Skeletal muscle satellite cell (primary cell): ENCODE measurements around the gene LYL1. TPM values are rescaled to one million over a fixed set of nuclear protein-coding genes. Genes with fewer than 3 reads are reported as not detected.
"Not testable (repeated sequence)": the region's sequence is repeated elsewhere in the genome, so short reads cannot be mapped to it uniquely, and the experiment has no call there.

Source experiments
- H3K27me3 ChIP-seq: 2 replicates; pipeline ENCODE4 v1.7.0; 2013; ENCODE audit warnings: low read length; ENCODE audit not compliant: control insufficient read depth, insufficient read depth
- H3K36me3 ChIP-seq: 2 replicates; pipeline ENCODE4 v1.7.0; 2013; ENCODE audit warnings: mild to moderate bottlenecking, control low read depth, low read length; ENCODE audit not compliant: insufficient read depth
- H3K4me1 ChIP-seq: 2 replicates; pipeline ENCODE4 v1.7.0; 2013; ENCODE audit warnings: low read length; ENCODE audit not compliant: control insufficient read depth, insufficient read depth
- H3K4me2 ChIP-seq: 2 replicates; pipeline ENCODE4 v1.7.0; 2013; ENCODE audit warnings: mild to moderate bottlenecking, low read length
- H3K4me3 ChIP-seq: 2 replicates; pipeline ENCODE4 v1.7.0; 2013; ENCODE audit warnings: low read length
- H3K9ac ChIP-seq: 2 replicates; pipeline ENCODE4 v1.7.0; 2013; ENCODE audit warnings: mild to moderate bottlenecking, low read depth, low read length, moderate library complexity
- H3K9me3 ChIP-seq: replicated peaks from 2 replicates; pipeline ENCODE4 v1.7.0; 2013; ENCODE audit warnings: mild to moderate bottlenecking, control low read depth, low read length
- total RNA-seq: library from RNA; depleted of rRNA; stranded (reverse); fragments of >200 nt; gene quantifications from 2 replicates; pipeline ENCODE4 v1.2.3, GENCODE V29; 2012; rRNA removed

LYL1 gene
- 1.0 and 1.1 TPM in 2 replicates for total RNA-seq

GRCh38 chr19:13102666-13103580 is at the start of gene LYL1:
Gene LYL1, minus strand, starts transcription at chr19:13102858. Its CDS starts 1,687 bp downstream, at chr19:13101171.
- H3K9me3 ChIP-seq: no peaks in the 10 kb centered on the region
- peaks cover 14% of the 10 kb centered on the region for H3K36me3 ChIP-seq
- H3K9ac ChIP-seq: peak within 1 kb of the TSS; percentile 72
- H3K4me3 ChIP-seq: peak within 1 kb of the TSS; percentile 34
- peaks cover 12% of the 10 kb centered on the region for H3K4me1 ChIP-seq
- no peaks in the 10 kb centered on the region for H3K27me3 ChIP-seq
- H3K4me2 ChIP-seq: peak within 1 kb of the TSS; percentile 65

DNA sequence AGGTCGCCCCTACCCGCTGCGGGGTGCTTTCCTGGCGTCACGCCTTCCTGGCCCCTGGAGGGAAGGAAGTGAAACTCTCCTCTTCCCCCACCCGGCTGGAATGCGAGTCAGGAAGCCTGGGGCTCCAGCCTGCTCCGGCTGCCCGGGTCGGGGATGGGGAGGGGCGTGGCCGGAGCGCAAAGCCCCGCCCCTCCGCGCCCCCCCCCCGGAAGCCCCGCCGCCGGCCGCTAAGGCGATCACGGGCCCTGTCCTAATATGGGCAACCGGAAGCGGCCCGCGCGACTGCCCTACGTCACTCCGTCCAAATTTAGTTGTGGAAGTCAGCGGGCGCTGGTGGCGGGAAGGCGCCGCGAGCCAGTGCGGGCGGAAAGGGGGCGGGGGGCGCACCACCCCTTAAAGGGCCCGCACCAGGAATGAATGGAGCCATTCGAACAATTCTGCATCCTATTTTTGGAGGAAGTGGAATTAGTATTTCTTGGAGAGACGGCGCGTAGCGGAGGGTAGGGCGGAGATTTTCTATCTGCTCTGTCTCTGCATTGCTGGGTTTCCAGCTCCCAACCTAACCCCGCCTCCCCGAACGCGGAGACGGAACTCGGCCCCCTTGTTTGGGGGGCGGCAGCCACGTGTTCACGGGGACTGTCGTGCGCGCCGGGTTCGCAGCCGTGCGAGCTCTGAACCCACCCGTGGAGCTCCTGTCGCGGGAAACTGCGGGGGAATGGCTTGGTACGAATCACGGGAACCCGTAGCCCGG is 49.1 kb upstream of the LYL1 start:
- peak overlapping the region; percentile 100 for H3K9ac ChIP-seq
- H3K27me3 ChIP-seq: no peaks in the 10 kb centered on the region
- peaks cover 17% of the 10 kb centered on the region for H3K36me3 ChIP-seq
- H3K4me2 ChIP-seq: peak overlapping the region; percentile 99
- no peaks in the 10 kb centered on the region for H3K9me3 ChIP-seq
- peaks cover 30% of the 10 kb centered on the region for H3K4me1 ChIP-seq
- peak overlapping the region; percentile 90 for H3K4me3 ChIP-seq

DNA sequence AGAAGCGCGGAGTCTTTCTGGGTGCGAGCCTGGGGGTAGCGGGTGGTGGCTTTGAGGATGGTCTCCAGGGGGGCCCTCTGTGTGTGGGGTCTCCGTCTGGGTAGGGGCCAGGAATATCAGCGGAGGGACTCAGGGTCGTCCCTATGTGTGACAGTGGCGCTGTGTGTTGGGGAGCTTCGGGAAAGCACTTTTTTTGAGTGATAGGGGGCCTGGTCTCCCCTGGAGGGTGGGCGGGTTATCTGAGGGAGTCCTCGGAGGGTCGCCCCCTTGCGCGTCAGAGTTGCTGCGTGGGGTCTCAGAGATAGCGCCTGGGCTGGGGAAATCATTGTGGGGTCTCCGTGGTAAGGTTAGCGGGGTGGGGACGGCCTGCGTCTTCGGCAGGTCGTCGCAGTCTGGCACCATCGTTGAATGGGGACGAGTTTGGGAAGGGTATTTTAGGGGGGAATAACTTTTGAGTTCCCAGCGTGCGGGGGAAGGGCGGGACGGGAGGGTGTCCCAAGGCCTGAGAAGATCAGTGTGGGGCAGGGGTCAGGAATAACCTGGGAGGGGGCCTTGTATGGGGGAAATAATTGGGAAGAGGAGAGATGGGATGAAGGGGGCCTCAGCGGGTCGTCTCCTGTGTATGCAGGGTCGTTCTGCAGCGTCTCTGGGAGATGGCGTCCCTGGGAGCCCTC is 48.4 kb upstream of the LYL1 start:
- peaks cover 24% of the 10 kb centered on the region for H3K4me1 ChIP-seq

DNA sequence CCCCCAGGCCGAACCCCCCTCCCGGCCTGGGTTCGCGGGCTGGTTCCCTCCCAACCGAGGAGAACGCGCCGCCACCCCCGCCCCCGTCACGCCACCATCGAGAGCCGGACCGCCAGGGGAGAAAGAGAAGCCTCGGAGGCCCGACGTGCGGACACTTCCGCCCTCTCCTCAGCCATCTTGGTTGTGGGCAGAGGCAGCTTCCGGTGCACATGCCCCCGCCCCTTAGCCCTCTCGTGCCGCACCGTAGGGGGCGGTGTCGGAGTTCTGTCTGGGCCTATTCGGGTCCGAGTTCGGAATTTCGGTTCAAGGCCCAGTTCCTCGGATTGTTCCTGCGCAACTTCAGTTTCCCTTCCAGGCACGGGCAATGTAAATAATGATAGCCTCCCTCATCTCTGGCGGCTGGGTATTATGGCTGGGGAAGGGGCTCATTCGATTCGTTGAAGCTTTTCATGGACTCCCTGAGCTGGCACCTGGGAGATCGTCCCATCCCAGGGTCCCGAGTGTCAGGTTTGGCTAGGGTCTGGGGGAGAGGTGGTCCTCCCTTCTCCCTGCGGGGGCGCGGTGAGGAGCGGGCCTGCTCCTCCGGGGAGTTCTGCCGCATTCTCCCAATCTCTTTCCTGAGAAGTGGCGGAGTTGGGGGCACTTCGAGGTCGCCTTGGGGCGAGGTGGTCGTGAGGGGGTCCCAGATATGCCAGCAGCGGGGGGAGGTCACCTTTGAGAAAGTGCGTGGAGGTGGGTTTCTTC is 47.7 kb upstream of the LYL1 start, which contains the start of the genes IER2 and STX10:
TSS of gene IER2 (plus strand) at position 225 of the 744 bp plus-strand sequence. CDS start 2,776 bp downstream, outside the sequence.
TSS of gene STX10 (minus strand) at position 189 of the 744 bp plus-strand sequence. CDS start 202 bp downstream, outside the sequence.
- H3K4me1 ChIP-seq: peaks cover 17% of the 10 kb centered on the region
- no peaks in the 10 kb centered on the region for H3K9me3 ChIP-seq
- H3K4me3 ChIP-seq: peak within 1 kb of the TSS; percentile 90
- peak within 1 kb of the TSS; percentile 93 for H3K4me2 ChIP-seq
- H3K9ac ChIP-seq: peak within 1 kb of the TSS; percentile 98
- peaks cover 17% of the 10 kb centered on the region for H3K36me3 ChIP-seq
- no peaks in the 10 kb centered on the region for H3K27me3 ChIP-seq

More for the DNA sequence above, 48.4 kb upstream of the LYL1 start:
- peak overlapping the region; percentile 98 for H3K9ac ChIP-seq
- H3K27me3 ChIP-seq: no peaks in the 10 kb centered on the region
- H3K4me3 ChIP-seq: peak overlapping the region; percentile 90
- peaks cover 17% of the 10 kb centered on the region for H3K36me3 ChIP-seq
- peak overlapping the region; percentile 93 for H3K4me2 ChIP-seq
- H3K9me3 ChIP-seq: no peaks in the 10 kb centered on the region

DNA sequence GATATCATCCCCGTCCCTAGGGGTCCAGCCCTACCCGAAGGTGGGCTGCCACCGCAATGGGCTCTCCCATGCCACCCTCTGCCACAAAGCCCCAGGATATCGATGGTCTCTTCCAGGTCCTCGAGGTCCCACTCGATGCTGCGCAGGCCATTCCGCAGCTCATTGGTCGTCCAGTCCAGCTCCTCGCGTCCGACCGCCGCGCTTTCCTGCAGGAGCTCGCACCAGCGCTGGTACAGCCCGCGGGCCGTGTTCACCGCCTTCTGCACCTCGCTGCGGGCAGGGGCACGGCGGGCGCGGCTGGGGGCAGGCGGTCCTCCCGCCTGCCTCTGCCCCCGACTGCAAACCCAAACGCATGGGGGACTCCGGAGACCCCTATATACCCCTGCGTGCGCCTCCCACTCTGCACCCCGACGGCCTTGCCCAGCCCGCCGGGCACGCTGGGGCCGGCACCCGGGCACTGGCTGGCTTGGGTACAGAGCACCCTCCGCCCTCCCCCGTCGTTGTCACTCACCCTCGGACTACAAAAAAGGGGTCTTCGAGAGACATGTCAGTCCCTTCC is 47.0 kb upstream of the LYL1 start:
- Histone ChIP-seq H3K4me1 (peaks cover 12% of the 10 kb centered on the region), H3K4me2 (peak overlapping the region; percentile 93), H3K36me3 (peaks cover 18% of the 10 kb centered on the region), H3K27me3 (no peaks in the 10 kb centered on the region), H3K9me3 (no peaks in the 10 kb centered on the region), H3K9ac (peak overlapping the region; percentile 98), H3K4me3 (peak overlapping the region; percentile 90)

GRCh38 chr19:13149173-13149627 is 46.5 kb upstream of the LYL1 start:
- peak overlapping the region; percentile 98 for H3K9ac ChIP-seq
- not testable (repeated sequence) for H3K27me3 ChIP-seq, H3K9me3 ChIP-seq
- peaks cover 15% of the 10 kb centered on the region for H3K4me1 ChIP-seq
- H3K36me3 ChIP-seq: peaks cover 18% of the 10 kb centered on the region
- peak overlapping the region; percentile 90 for H3K4me3 ChIP-seq
- H3K4me2 ChIP-seq: peak overlapping the region; percentile 93

- H3K4me3 ChIP-seq: no peak overlapping the region
- H3K4me1 ChIP-seq: peaks cover 29% of the 10 kb centered on the region
- no peak overlapping the region for H3K4me2 ChIP-seq
- H3K36me3 ChIP-seq: peaks cover 10% of the 10 kb centered on the region
- no peak overlapping the region for H3K9ac ChIP-seq
- no peaks in the 10 kb centered on the region for H3K9me3 ChIP-seq
- no peaks in the 10 kb centered on the region for H3K27me3 ChIP-seq
These were observed 44.3 kb upstream of the LYL1 start for GRCh38 chr19:13146763-13147563.

DNA sequence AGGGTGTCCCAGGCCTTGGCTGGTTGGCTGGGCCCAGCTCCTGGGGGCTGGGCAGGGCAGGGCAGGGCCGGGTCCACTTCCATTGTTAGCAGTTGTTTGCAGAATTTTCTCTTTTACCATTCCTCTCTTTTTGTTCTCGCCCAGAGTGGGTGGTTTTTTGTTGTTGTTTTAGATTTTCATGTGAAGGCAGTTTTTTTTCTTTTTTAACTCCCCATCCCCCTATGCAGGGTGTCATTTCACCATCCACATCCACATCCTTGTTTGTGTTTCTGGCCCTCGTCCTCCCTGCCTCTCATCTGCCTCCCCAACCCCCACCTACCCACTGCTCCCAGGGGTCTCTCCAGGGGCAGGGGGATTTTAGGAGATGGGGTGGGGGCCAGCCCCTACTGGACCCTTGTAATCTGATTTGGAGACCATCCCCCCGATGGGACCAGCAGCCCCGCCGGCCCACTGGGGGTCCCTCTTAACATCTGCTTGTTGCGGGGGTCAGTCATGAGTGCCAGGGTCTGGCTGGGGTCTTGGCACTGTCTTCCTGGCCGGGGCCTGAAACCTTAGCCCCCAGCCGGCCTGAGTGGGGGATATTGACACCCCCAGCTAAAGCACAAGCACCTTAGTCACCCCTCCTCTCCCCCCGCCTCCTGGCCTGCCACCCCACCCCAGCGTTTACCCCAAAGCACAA is 37.1 kb upstream of the LYL1 start:
- Histone ChIP-seq H3K36me3 (peaks cover 49% of the 10 kb centered on the region), H3K9me3 (no peaks in the 10 kb centered on the region), H3K27me3 (no peaks in the 10 kb centered on the region), H3K4me1 (peaks cover 21% of the 10 kb centered on the region), H3K4me3 (no peak overlapping the region), H3K9ac (no peak overlapping the region), H3K4me2 (no peak overlapping the region)

DNA sequence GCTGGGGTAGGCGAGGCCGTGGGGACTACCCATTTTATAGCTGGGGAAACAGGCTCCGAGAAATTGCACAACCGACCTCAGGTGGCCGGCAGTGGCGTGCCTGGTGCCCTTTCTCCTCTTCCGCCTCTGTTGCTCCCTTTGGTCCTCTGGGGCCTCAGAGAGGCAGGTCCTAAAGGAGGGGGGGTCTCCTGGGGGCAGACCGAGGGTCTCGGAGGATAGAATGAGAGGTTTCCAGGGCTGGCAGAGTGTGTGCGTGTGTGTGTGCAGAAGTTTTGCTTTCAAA is 36.2 kb upstream of the LYL1 start:
- Histone ChIP-seq H3K4me2 (no peak overlapping the region), H3K36me3 (peaks cover 48% of the 10 kb centered on the region), H3K9ac (no peak overlapping the region), H3K4me3 (no peak overlapping the region), H3K27me3 (no peaks in the 10 kb centered on the region), H3K4me1 (peaks cover 23% of the 10 kb centered on the region), H3K9me3 (no peaks in the 10 kb centered on the region)
